ENCODE data around the gene CCDC63. TPM values are rescaled to one million over a fixed set of nuclear protein-coding genes. Genes with fewer than 3 reads are reported as not detected.

CCDC63 gene
- total RNA-seq, 1 experiment from 2014 or later, result not detected

Other genes with a start within 250 kb of the CCDC63 start
- gene TCTN1, start 232.9 kb upstream of the CCDC63 start, total RNA-seq (2014; rRNA removed; shearing (Covaris generic)), result 35.6 and 55.0 TPM in 2 replicates
- gene HVCN1, start 157.9 kb upstream of the CCDC63 start, total RNA-seq (2014; rRNA removed; shearing (Covaris generic)), result 2.1 TPM in 1 of 2 replicates, not detected in the other
- 197 and 208 TPM in 2 replicates for gene PPP1CC, start 104.1 kb upstream of the CCDC63 start, total RNA-seq (2014; rRNA removed; shearing (Covaris generic))
- gene MYL2, start 73.6 kb downstream of the CCDC63 start, total RNA-seq (2014; rRNA removed; shearing (Covaris generic)), result not detected in 2 replicates
- gene CUX2, start 187.2 kb downstream of the CCDC63 start, total RNA-seq (2014; rRNA removed; shearing (Covaris generic)), result not detected in 2 replicates

Data from SK-MEL-5 (cell line).